Measurements from ENCODE around the gene PMPCA.

The PMPCA gene

DNA sequence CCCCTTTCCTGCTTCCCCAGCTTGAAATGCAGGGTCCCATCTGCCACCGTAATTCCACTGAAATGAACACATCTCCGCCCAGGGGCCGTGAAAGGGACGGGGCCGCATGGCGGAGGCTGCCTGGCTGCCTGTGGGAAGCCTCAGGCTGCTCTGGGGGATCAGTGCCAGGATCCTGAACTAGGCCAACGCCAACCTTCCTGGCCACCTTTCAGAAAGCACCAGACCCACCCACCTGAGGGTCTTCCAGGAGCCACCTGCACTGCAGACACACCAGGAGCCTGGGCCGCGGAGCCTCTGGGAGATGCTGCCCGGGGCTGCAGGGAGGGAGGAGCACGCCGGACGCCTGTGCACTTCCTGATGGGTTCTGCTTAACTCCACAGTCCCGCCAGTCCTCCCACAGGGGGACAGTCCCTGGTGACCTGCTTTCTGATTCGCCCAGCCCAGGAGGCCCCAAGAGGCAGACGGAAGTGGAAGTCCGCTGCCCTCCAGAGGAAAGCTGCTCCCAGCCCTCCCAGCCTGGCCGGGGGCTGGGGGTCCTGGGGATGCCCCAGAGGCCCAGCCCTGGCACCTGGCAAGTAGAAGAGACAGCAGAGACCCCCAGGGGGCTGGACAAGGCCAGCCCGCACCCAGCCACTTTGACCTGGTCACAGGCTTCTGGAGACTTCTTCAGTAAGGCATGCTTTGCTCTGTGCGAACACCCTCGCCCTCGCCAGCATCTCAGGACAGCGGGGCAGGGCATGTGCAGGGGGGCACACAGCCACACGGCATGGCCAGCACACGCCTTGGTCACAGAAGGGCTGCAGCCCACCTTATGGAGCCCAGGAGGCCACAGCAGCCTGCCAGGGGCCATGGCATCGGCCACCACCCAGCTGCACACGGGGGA lies 36.9 kb upstream of the PMPCA start, which contains the start of gene CARD9:
TSS of gene CARD9 (minus strand) at position 370 of the 883 bp plus-strand sequence. CDS start 1,591 bp downstream, outside the sequence.
- DNase-seq (ENCODE audit: low read depth in 2 of 3, low spot score in 2 of 3), result no peak

DNA sequence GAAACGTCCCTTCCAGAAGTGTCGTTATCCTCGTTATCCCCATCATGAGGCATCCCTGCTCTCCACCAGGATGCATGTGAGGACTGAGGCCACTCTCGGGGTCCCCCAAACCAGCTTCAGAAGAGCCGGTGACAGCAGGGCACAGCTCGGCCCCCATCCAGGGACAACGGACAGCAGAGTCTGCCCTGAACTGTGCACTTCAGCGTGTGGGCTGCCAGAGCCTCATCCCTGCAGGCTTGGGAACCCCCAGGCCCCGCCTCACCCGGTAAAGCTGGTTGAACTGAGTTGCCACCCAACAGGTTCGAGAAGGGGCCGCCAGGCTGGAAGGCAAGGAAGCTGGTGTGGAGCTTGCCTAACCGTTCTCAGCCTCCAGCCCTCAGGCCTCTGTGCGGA lies 36.3 kb upstream of the PMPCA start:
- no peak for DNase-seq (ENCODE audit: low read depth in 2 of 3, low spot score in 2 of 3)

DNA sequence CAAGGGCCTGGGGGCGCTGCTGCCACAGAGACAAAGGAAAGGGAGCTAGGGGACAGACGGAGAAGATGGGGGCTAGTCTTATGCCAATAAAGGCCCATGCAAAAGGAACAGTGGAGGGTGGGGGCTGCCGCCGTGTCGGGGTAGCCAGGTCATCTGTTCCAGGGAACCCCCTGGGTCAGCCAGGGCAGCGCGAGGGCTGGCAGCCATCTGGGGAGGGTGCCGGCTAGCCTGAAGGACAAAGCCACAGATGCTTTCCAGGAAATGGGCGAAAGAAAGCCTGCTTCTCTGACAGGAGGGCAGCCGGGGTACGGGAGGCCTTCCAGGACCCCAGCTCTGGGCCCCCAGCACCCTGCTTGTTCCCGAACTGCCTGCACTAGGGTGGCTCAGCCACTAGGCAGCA lies 35.4 kb upstream of the PMPCA start:
- DNase-seq (ENCODE audit: low read depth in 2 of 3, low spot score in 2 of 3), result no peak

DNA sequence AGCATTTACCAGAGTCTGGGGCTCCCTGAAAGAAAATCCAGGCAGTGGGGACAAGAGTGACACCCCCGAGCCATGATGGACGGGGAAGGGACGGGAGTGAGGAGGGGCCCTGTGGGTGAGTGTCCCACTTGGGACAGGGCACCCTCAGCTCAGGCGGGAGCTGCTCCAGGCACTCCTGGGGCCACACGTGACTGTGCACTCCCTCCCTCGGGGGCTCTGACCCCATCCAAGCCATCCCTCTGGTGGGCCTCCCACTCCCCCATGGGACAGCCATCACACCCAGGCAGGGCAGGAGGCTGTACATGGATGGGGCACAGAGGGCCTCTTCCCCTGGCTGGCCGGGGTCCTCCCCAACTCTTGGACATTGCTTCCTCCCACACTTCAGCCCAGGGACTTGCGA lies 34.0 kb upstream of the PMPCA start:
- no peak for DNase-seq (ENCODE audit: low read depth in 2 of 3, low spot score in 2 of 3)

DNA sequence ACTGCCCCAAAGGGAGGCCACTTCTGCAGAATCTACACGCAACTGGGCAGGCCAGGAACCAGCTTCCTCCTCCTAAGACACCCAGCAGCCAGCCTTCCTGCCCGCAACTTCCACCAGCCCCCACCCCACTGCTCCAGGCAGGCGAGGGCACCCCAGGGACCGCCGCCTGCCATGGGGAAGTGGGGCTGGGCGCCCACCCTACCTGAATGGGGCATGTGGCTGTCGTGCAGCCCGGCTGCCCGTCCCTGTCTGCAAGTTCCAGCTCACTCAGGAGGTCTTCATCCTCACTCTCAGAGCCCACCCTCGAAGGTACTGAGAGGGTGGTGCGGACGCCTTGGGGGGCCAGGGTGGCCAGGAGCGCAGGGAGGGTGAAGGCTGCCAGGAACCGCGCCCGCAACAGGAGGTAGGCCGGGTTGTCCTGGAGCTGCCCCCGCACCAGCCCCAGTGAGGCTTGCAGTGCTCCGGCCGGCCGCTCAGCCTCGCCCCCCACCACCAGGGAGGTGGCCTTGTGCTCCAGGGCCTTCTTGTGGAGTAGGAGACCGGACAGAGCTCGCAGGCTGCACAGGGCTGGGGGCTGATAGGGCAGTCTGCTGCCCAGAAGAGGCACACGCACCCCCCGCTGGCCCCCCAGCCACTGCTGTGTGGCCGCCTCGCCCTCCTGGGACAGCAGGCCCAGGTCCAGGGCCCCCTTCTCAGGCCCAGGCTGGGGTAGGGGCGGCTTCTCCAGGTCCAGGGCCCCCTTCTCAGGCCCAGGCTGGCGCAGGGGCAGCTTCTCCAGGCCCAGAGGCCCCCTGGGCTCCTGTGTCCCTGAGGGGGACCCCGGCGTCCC lies 32.9 kb upstream of the PMPCA start:
- no peak for DNase-seq (ENCODE audit: low read depth in 2 of 3, low spot score in 2 of 3)

DNA sequence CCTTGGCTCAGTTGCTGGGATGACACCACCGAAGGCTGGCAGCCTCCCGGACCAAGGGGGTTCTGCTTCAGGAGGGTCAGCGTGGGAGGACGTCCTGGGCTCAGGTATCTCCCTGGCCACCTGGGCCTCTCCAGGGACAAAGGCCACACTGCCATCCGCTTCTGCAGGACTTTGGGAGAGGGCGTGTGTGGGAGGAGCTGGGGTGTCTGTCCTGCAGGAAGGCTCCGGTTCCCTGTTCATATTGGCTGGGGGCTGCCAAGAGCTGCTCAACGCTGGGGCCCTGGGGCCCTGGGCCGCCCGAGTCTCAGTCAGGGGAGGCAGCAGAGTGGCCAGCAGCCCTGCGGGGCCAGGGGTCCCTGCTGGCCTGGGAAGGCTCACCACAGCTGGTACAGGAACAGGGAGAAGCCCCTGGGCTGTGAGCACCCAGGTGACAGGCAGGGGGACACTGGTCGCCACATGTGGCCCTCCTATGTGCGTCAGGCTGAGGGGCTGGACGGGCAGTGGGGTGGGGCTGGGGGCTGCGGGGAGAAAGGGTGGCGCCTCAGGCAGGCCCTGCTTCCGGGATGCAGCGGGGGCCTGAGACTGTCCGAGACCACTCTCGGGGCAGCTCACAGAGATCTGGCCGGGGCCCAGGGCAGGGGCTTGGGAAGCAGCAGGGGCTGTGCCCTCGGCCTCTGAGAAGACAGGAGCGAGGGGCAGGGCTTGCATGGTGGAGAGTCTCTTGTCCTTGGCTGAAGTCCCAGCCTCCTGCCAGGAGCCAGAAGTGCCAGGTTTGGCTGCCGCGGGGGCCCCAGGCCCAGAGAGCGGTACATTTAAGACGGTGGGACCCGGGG lies 32.1 kb upstream of the PMPCA start:
- DNase-seq (ENCODE audit: low read depth in 2 of 3, low spot score in 2 of 3), result no peak

DNA sequence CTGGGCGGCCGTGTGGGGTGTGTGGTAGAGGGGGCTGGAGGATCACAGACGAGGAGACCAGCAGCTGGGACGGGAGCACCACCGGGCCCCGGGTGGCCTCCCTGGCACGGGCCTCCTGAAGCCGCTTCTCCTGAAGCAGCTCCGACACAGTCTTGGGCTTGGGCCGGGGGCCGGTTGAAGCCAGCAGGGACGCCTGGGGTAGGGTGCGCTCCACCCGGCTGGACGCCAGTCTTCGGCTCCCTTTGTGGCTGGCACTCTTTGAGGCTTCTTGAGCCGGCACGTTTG lies 31.5 kb upstream of the PMPCA start:
- DNase-seq (ENCODE audit: low read depth in 2 of 3, low spot score in 2 of 3), result no peak

DNA sequence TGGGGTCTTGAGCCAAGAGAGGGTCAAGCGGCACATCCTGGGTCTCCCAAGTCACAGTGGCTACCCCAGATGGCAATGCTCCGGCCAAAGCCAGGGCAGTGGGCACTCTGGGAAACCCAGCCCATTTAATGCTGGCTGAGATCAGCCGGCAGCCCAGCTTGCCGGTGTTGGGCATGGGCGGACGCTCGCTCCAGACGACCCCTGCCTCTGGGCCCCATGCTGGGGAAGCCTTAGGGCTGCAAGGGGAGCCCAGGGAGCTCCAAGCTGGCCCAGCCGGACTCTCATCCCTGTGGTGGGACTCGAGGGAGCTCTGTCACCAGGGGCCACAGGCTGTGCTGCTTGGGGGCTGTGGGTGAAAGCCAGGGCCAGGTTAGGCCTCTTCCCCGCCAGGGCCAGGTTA lies 31.1 kb upstream of the PMPCA start:
- no peak for DNase-seq (ENCODE audit: low read depth in 2 of 3, low spot score in 2 of 3)

DNA sequence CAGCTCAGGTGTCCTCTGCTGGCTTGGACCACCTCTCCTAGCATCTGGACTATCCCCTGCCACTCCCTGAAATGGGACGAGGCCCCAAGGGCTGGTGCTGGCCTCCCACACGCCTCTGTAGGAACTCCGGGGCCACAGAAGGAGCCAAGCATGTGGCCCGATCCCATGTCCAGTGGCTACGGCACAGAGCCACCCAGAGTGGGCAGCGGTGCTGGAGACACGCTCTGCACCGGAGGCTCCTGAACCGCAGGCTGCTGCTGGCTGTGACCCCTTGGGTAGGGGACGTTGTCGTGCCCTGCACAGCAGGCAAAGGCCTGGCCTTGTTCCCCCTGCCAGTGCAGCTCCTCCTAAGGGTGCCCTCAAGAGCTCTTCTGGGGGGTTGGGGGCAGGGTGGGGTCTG lies 30.6 kb upstream of the PMPCA start:
- DNase-seq (ENCODE audit: low read depth in 2 of 3, low spot score in 2 of 3), result no peak

DNA sequence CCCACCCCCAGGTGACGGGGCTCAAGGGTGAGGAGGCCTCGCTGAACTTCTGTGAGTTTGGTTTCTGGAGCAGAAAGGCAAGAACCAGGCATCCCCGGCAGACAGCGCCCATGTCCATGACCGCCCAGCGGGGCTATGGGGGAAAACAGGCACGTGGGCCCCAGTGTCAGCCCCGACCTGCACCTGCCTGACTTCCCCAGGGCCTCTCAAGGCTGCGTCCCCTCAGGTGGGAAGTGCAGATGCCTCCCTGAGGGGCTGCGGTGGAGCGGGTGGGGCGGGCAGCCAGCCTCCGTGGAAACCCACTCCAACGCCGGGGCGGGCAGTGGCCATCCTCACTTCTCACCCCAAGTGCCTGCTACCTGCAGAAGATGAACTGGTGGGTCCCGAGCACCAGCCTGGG lies 30.1 kb upstream of the PMPCA start:
- no peak for DNase-seq (ENCODE audit: low read depth in 2 of 3, low spot score in 2 of 3)

DNA sequence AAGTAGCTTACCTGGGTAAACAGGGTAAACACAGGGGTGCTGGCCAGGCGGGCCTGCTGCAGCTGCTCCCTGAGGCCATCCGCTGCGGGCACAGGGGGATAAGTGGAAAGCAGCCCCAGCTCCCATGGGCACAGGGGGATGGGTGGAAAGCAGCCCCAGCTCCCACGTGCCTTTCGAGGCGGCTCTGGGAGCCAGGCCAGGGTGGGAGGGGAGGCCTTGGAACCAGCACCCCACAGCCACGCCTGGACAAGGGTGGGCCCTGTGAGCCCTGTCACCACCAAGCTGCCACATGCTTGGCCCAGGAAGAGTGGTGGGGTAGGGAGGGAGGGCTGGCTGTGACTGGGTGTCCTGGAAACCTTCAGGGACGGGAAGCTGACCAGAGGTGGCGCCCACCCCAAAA lies 29.1 kb upstream of the PMPCA start:
- DNase-seq (ENCODE audit: low read depth in 2 of 3, low spot score in 2 of 3), result no peak

DNA sequence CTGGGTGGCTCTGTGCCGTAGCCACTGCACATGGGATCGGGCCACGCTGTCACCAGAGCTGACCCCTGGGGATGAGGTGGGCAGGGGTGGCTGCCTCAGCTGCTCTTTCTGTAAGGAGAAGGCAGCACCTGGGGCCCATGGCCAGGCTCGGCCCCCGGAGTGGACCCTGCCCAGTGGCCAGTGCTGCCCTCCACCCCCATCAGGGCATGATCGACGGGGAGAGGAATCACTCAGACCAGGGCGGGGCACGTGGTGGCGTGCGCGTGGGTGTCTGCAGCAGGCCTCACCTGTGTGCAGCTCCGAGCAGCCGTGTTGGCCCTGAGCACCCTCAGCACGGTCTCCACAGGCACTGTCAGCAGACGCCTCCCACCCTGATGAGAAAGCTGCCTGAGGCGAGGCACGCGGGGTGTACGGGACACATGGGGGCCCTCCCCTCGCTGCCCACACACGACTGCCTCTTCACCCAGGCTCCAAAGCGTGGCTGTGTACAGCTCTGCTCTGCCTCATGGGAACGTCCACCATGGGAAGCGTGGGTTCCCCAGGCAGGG lies 28.4 kb upstream of the PMPCA start:
- no peak for DNase-seq (ENCODE audit: low read depth in 2 of 3, low spot score in 2 of 3)

DNA sequence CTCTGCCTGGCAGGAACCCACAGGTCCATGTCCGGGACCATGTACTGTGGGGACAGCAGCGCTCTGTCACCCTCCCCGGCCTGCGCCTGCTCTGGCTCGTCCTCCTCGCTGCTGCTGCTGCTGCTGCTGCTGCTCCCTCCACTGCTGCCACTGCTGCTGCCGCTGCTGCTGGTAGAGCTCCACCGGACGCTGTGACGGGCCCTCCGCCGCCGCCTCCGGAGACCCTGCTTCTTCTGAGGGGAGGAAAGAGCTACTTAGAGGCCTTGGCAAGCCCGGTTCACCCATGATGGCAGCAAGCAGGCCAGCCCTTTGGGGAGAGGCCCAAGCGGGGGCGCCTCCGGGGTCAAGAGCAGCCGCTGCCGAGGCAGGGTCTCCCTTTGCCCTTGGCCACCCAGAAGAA lies 27.0 kb upstream of the PMPCA start:
- no peak for DNase-seq (ENCODE audit: low read depth in 2 of 3, low spot score in 2 of 3)

DNA sequence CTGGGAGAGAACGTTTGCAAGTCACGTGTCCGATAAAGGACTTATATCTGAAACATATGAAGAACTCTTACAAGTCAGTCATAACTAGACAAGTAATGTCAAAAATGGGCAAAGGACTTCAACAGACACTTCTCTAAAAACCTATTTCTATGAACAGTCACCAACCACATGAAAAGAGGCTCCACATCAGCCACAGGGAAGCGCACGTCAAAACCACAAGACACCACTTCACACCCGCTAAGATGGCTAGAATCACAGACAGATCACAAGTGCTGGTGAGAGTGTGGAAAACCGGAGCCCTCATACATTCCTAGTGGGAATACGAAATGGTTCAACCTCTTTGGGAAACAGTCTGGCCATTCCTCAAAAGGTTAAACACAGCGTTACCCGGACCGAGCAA lies 25.4 kb upstream of the PMPCA start:
- no peak for DNase-seq (ENCODE audit: low read depth in 2 of 3, low spot score in 2 of 3)

DNA sequence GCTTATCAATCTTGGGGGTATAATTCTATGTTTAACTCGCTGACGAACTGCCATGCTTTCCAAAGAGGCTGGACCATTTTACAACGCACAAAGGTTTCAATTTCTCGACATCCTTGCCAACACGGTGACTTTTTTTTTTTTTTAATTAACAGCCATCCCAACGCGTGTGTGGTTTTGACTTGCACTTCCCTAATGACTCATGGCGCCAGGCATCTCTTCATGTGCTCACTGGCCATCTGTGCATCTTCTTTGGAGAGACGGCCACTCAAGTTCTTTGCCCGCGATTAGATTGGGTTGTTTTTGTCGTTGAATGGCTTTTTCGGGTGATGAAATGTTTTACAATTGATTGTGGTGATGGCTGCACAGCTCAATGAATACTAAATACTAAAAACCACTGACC lies 24.4 kb upstream of the PMPCA start:
- DNase-seq (ENCODE audit: low read depth in 2 of 3, low spot score in 2 of 3), result no peak

DNA sequence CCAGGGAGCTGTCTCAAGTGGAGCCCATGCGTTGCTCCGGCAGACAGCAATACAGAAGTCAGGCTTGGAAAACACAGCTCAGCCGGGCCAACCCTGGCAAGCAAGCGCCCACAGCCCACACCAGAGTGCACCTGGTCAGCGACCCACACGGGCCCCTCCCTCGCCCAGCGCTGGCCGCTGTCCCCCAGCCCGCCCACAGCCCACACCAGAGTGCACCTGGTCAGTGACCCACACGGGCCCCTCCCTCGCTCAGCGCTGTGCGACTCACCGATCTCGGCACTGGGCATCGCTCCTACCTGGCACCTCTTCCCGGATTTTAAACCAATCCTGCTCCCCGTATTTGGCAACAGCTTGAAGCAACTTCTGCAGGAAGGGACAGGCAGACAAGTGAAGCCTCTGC lies 23.2 kb upstream of the PMPCA start:
- no peak for DNase-seq (ENCODE audit: low read depth in 2 of 3, low spot score in 2 of 3)

DNA sequence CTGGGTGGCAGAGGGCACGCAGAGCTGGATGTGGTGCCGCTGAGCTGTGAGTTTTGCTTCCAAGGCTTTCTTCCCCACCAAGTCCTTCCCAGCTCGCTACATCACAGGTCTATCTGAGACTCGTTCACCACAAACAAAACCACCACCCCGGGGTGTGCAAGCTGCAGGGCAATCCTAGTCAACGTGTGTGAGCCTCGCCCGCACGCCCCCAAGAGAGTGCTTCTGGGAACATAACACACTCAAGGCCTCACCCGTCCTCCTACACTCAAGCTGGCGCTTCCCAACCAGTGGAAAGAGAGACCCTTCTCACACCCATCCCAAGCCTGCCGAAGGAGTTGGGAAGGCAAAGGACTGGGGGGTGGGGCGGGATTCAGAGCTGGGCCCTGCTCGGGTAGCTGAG lies 21.1 kb upstream of the PMPCA start:
- DNase-seq (ENCODE audit: low read depth in 2 of 3, low spot score in 2 of 3), result no peak

DNA sequence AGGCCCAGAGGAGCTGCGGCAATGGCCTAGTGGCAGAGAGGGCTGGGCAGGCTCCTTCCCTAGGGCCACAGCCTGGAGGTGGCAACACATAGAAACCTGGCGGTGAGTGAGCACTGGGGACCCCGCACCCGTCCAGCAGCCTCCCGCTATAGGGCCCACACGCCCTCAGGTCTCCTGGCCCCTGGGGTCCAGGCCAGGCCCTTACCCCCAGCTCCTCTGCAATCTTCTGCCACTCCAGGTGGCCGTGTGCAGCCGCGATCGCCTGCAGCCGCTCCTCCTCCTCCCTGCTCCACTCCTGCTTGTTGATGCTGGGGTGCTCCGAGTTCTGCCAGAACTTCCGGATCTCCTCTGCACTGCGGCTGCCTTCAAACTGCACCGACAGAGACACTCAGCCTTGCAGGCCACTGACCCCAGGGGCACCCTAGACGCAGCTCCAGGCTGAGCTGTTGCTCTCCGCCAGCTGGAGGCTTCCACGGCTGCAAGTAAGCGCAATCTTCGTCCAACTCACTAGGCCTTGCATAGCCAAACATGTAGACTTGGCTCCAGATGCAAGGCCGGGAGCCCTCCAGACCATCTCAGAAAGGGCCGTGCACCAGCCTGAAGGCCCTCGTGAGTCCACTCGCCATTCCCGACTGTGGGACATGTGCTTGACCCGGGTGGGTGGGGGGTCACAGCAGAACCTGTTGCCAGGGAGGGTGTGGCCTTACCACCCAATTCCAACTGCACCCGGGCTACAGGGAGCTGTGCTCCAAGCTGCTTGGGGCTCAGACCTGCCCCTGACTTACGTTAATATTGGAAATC lies 18.5 kb upstream of the PMPCA start:
- no peak for DNase-seq (ENCODE audit: low read depth in 2 of 3, low spot score in 2 of 3)

DNA sequence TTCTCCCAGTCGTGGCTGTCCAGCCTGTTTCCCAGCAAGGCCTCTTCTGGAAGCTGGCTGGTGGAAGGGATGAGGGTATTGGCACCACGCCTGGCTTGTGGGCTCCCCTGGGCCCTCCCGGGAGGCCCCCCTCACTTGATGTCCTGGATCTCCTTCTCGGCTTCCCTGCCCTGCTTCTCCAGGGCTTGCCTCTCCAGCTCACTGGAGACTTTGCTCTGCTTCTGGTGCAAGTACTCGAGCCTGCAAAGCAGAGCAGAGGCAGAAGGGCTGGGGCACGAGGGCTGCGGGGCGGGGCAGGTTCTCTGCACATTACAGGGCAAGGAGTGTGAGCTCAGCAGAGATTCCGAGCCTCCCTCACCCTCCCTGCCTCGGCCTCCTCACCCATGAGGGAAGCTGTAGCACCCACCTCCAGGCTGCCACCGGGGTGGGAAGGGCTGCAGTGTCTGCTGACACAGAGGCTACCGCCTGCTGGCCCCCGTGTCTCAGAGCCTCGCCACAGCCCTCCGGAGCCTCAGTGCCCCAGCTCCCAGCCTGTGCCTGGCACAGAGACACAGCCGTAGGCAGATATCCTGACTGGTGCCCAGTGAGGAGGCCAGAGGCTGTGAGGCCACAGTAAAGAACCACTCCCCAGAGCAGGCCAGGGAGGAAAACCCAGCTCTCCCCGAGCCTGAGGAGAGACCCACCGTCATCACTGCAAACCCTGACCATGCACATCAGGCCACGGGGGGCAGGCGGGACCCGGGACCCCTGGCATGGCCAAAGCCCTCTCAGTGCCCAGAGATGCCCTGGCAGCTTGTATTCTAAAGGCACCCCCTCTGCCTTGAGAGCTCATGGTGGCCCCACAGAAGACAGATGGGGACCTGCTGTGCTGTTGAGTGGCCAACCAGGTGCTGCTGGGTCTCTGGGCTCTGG lies 17.7 kb upstream of the PMPCA start:
- no peak for DNase-seq (ENCODE audit: low read depth in 2 of 3, low spot score in 2 of 3)

DNA sequence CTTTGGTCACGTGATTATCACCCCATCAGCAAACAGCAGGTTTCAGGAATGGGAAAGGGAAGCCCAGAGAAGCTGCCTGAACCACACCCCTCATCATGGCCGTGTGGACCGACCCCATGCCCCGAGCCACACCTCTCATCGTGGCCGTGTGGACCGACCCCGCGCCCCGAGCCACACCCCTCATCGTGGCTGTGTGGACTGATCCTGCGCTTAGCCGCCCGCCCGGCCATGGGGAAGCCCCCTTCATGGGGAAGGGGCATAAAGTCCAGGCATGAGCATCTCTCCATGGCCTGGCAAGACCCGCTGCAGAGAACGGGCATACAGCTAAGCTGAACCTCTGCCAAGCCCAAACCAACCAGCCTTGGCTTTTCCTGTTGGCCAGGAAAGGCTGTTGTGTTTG lies 16.9 kb upstream of the PMPCA start:
- DNase-seq (ENCODE audit: low read depth in 2 of 3, low spot score in 2 of 3), result no peak
